H54 (cell line): ENCODE measurements around the gene SIAH3.
"Not testable (repeated sequence)": the region's sequence is repeated elsewhere in the genome, so short reads cannot be mapped to it uniquely, and the experiment has no call there.

Experiments used
- DNase-seq: peaks from one replicate; pipeline ENCODE4 v3.0.0; 2011; ENCODE audit warnings: low spot score, mixed read lengths; ENCODE audit not compliant: insufficient read length
- FAIRE-seq: peaks from 3 replicates; lab custom pipeline; 2011; peaks lifted over from hg19 to GRCh38; lab: Jason Lieb, UNC
- POLR2A ChIP-seq: IDR thresholded peaks from 2 replicates; pipeline ENCODE4 v1.6.1; 2011; ENCODE audit warnings: low read depth, mild to moderate bottlenecking, low read length

SIAH3 gene

GRCh38 chr13:45775401-45775963 lies 76.1 kb downstream of the SIAH3 start:
- DNase-seq (no peak), FAIRE-seq (no peak)
- no peak for TF ChIP-seq POLR2A

GRCh38 chr13:45773944-45774343 lies 77.6 kb downstream of the SIAH3 start:
- TF ChIP-seq POLR2A, result no peak
- DNase-seq (no peak), FAIRE-seq (no peak)

GRCh38 chr13:45773236-45773635 lies 78.3 kb downstream of the SIAH3 start:
- no peak for TF ChIP-seq POLR2A

DNA sequence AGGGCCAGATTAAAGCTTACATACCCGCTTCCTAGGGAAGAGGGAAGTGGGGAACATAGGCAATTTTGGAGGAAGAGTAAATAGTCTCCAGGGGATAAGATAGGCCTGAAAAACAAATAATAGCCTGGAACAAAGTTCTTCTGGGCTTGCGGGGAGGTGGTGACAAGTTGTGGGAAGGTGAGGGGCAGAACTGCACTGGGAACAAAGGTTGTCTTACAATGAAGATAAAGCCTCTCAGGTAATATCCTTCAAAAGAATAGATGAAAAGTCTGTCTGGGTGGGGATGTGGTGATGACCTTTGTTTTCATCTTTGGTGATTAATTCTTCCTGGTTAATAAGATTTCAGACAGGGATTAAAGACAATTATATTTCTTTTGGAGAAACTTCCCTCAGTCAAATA lies 80.7 kb downstream of the SIAH3 start:
- no peak for TF ChIP-seq POLR2A
- DNase-seq (no peak), FAIRE-seq (no peak)

More at GRCh38 chr13:45773236-45773635, 78.3 kb downstream of the SIAH3 start:
- no peak for FAIRE-seq
- DNase-seq, result no peak

GRCh38 chr13:45768656-45769479 lies 82.7 kb downstream of the SIAH3 start:
- FAIRE-seq, result no peak
- no peak for DNase-seq
- TF ChIP-seq POLR2A, result no peak

- DNase-seq (no peak), FAIRE-seq (no peak)
- no peak for TF ChIP-seq POLR2A
Measured at GRCh38 chr13:45765464-45765863, 86.1 kb downstream of the SIAH3 start.

GRCh38 chr13:45763419-45763818 lies 88.1 kb downstream of the SIAH3 start:
- no peak for FAIRE-seq
- no peak for TF ChIP-seq POLR2A

DNA sequence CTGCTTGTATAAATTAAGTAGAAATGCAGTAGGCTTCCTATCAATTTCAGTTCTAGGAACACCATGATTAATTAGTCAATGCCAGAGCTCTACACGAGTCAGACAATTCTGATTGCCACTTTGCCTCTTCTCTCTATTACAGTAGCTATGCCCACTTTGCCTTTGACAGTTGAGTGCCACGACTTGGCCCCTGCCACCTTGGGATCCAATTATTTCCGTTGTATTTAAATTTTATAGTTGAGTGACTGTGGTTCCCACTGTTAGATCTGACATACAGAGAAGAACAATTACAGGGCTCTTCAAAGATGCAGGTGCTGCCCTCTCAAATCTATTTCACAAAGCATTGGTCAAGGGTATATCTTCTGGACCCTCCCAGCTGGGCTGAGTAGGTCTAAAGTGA lies 94.0 kb downstream of the SIAH3 start:
- not testable (repeated sequence) for FAIRE-seq

More at GRCh38 chr13:45763419-45763818, 88.1 kb downstream of the SIAH3 start:
- no peak for DNase-seq

DNA sequence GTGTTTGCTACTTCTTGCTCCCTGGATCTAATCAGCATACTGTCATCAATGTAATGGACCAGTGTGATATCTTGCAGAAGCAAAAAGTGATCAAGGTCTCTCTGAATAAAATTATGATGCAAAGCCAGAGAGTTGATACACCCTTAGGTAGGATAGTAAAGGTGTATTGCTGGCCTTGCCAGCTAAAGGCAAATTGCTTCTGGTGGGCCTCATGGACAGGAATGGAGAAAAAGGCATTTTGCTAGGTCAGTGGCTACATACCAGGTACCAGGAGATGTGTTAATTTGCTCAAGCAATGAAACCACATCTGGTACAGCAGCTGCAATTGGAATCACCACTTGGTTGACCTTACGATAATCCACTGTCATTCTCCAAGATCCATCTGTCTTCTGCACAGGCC lies 95.1 kb downstream of the SIAH3 start:
- not testable (repeated sequence) for DNase-seq, FAIRE-seq

More for the DNA sequence above, 94.0 kb downstream of the SIAH3 start:
- not testable (repeated sequence) for DNase-seq

- DNase-seq, result no peak
- no peak for FAIRE-seq
- no peak for TF ChIP-seq POLR2A
Measured at GRCh38 chr13:45752510-45752909, 99.0 kb downstream of the SIAH3 start.

GRCh38 chr13:45751885-45752284 lies 99.7 kb downstream of the SIAH3 start:
- DNase-seq, result no peak
- no peak for TF ChIP-seq POLR2A
- FAIRE-seq, result no peak

GRCh38 chr13:45750566-45750965 lies 101.0 kb downstream of the SIAH3 start:
- FAIRE-seq (no peak), DNase-seq (no peak)
- no peak for TF ChIP-seq POLR2A

DNA sequence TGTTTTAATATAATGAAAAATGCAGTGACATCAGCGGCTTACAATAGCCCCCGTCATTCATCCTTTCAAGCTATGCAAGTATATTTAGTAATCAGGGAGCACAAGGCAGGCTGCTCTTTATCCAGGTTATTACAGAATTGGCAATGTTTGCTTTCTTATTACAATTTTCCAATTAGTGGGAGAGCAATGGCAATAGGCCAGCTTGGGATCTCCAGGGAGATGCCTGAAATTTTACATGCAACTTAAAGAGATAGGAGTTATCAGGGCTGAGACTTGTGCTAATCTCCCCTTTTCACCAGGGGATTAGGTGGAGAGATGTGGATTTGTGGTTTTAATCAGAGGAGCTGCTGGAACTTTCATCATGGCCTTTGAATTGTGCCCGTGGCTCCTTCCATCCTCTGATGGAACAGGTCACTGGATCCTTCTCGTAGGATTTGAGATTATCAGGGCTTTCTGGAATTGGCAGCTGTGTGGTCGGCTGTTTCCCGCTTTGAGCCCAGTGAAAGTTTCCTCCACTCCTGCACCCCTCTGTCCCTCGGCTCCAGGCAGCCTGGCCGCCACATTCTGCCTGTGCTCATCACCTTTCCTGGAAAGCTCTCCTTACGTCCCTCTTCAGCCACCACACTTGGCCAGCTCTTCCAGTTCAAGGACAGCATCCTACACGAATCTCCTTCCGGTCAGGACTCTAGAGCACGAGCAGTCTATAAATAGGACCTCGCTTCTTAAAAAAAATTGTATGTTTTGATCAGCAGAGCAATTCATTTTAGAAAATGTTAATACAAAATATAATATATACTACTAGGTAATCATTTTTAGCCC lies 102.4 kb downstream of the SIAH3 start:
- FAIRE-seq (no peak), DNase-seq (no peak)
- no peak for TF ChIP-seq POLR2A

DNA sequence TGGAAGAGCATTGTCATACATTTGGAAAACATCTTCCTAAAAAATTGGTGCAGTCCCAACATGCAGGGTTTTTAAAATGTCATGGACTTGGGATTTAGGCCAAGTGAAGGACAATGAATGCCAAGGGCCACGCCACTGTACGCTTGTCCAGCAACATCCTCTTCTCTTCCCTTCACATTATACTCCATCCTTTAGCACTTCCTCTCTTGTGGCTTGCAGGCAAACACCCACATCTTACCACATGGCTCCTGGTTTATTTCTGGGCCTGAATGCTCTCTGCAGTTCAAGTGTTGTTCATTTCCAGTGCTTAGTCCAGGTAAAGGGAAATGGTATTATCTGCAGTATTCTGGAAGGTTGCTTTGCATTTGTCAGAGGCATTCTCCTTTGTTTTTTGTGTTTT lies 104.5 kb downstream of the SIAH3 start:
- FAIRE-seq, result no peak
- no peak for DNase-seq

More for the DNA sequence above, 104.5 kb downstream of the SIAH3 start:
- TF ChIP-seq POLR2A, result no peak
